Measurements from ENCODE around the gene EXOC6B.

EXOC6B gene

DNA sequence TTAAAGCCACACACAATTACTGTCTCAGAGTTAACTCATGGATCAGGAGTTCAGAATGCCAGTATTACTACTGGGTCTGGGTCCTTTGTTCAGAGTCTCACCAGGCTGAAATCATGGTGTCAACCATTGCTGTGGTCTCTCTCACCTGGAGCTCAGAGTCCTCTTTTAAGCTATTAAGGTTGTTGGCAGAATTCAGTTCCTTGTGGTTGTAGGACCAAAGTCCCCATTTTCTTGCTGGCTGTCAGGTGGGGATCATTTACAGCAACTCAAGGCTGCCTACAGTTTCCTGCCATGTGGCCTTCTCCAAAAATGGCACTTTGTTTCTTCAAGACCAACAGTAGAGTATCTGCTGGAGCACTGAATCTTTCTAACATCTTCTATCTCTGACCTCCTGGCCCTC, 113.5 kb downstream of the EXOC6B start:
- Mint-ChIP-seq H3K4me3 (no peak overlapping the region), H3K27me3 (no peaks in the 10 kb centered on the region)

GRCh38 chr2:72710418-72711152, 115.2 kb downstream of the EXOC6B start:
- Mint-ChIP-seq H3K4me3 (no peak overlapping the region), H3K4me1 (ENCODE audit: low read depth) (no peaks in the 10 kb centered on the region), H3K36me3 (ENCODE audit: low read depth) (peaks cover 19% of the 10 kb centered on the region), H3K27me3 (no peaks in the 10 kb centered on the region), H3K27ac (no peak overlapping the region), H3K9me3 (peaks cover 1% of the 10 kb centered on the region)

More for the DNA sequence above, 113.5 kb downstream of the EXOC6B start:
- no peak overlapping the region for H3K27ac Mint-ChIP-seq
- peaks cover 23% of the 10 kb centered on the region for H3K36me3 Mint-ChIP-seq (ENCODE audit: low read depth)
- no peaks in the 10 kb centered on the region for H3K9me3 Mint-ChIP-seq
- no peaks in the 10 kb centered on the region for H3K4me1 Mint-ChIP-seq (ENCODE audit: low read depth)

DNA sequence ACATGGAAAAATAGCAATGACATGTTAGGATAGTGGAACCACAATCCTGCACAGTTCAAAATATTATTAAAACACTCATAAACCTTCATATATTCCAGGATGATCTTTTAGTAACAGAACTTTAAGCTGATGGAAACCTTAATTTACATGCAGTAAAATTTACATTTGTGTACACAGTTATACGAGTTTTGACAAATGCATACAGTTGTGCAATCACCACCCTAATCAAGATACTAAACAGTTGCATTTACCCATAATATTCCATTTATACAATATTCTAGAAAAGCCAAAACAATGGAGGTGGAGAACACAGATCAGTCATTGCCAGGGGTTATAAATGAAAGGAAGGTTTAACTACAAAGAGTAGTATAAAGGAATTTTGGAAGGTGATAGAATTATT, 117.6 kb downstream of the EXOC6B start:
- Mint-ChIP-seq H3K36me3 (ENCODE audit: low read depth) (peaks cover 21% of the 10 kb centered on the region), H3K27ac (no peak overlapping the region), H3K27me3 (no peaks in the 10 kb centered on the region), H3K4me3 (no peak overlapping the region), H3K9me3 (peaks cover 4% of the 10 kb centered on the region), H3K4me1 (ENCODE audit: low read depth) (no peaks in the 10 kb centered on the region)

DNA sequence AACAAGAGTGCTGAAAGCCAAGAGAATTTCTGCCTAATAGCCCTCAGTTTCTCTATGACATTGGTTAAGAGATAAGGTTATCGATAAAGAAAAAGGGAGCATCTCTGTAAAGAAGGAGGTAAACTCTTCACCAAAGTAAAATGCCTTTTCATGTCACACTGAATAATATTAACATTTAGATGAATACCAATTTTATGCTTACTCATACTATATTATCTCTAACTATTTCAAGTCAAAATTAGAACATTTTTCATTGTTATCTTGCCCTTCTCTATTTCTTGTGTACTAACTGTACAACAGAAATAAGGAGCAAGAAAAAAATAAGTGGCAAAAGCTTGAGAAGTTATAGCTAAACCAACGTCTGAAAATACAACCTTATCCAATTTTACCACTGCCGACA, 127.5 kb downstream of the EXOC6B start:
- H3K27ac Mint-ChIP-seq = no peak overlapping the region
- no peaks in the 10 kb centered on the region for H3K36me3 Mint-ChIP-seq (ENCODE audit: low read depth)
- H3K4me3 Mint-ChIP-seq = no peak overlapping the region
- no peaks in the 10 kb centered on the region for H3K4me1 Mint-ChIP-seq (ENCODE audit: low read depth)
- H3K9me3 Mint-ChIP-seq = no peaks in the 10 kb centered on the region
- H3K27me3 Mint-ChIP-seq = no peaks in the 10 kb centered on the region

DNA sequence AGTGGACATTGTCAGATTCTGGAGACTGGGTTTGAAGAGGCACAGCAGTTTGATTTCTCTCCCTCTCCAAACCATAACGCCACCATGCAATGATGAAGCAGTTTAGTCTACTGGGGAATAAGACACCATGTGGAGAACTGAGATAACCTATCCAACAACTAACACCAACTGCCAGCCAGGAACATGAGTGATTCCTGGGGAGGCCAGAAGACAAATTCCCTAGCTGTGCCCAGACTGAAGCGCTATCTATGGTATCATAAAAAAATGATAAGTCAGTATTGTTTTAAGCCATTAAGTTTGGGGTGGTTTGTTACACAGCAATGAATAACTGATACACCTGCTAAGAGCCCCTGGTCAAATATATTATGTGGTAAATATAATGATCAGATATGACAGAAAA, 129.3 kb downstream of the EXOC6B start:
- Mint-ChIP-seq H3K9me3 (no peaks in the 10 kb centered on the region), H3K4me1 (ENCODE audit: low read depth) (no peaks in the 10 kb centered on the region), H3K4me3 (no peak overlapping the region), H3K27ac (no peak overlapping the region), H3K27me3 (no peaks in the 10 kb centered on the region), H3K36me3 (ENCODE audit: low read depth) (no peaks in the 10 kb centered on the region)

GRCh38 chr2:72695676-72696075, 130.2 kb downstream of the EXOC6B start:
- no peak overlapping the region for H3K27ac Mint-ChIP-seq
- H3K4me1 Mint-ChIP-seq (ENCODE audit: low read depth) = no peaks in the 10 kb centered on the region
- no peak overlapping the region for H3K4me3 Mint-ChIP-seq
- H3K9me3 Mint-ChIP-seq = no peaks in the 10 kb centered on the region
- H3K27me3 Mint-ChIP-seq = no peaks in the 10 kb centered on the region
- no peaks in the 10 kb centered on the region for H3K36me3 Mint-ChIP-seq (ENCODE audit: low read depth)

GRCh38 chr2:72694715-72695496, 130.9 kb downstream of the EXOC6B start:
- Mint-ChIP-seq H3K36me3 (ENCODE audit: low read depth) (no peaks in the 10 kb centered on the region), H3K27ac (no peak overlapping the region), H3K4me1 (ENCODE audit: low read depth) (no peaks in the 10 kb centered on the region), H3K9me3 (no peaks in the 10 kb centered on the region), H3K27me3 (no peaks in the 10 kb centered on the region), H3K4me3 (no peak overlapping the region)

- H3K27me3 Mint-ChIP-seq = no peaks in the 10 kb centered on the region
- H3K4me1 Mint-ChIP-seq (ENCODE audit: low read depth) = no peaks in the 10 kb centered on the region
- H3K36me3 Mint-ChIP-seq (ENCODE audit: low read depth) = no peaks in the 10 kb centered on the region
- H3K4me3 Mint-ChIP-seq = no peak overlapping the region
- no peak overlapping the region for H3K27ac Mint-ChIP-seq
- no peaks in the 10 kb centered on the region for H3K9me3 Mint-ChIP-seq
Observed at GRCh38 chr2:72689579-72690195, 136.1 kb downstream of the EXOC6B start.

GRCh38 chr2:72685638-72686213, 140.1 kb downstream of the EXOC6B start:
- Mint-ChIP-seq H3K27me3 (no peaks in the 10 kb centered on the region), H3K9me3 (no peaks in the 10 kb centered on the region), H3K4me1 (ENCODE audit: low read depth) (no peaks in the 10 kb centered on the region)

DNA sequence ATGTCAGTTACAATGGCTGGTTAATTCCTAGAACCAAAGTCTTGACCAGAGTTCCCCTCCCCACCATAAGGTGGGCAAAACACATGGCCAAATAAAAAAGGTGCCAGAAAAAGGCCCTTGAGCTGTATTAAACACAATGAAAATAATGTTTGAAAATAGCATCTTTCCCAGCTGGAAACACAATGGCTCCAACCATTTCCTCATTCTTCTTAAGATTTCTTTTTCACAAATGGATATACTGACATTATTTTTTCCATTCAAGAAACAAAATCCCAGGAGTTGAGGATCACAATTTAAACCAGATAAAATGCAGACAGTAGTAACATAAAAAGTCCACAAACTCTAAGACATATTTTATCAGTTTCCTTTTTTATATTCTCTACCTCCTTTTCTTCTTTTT, 143.8 kb downstream of the EXOC6B start:
- no peak overlapping the region for H3K4me3 Mint-ChIP-seq
- no peaks in the 10 kb centered on the region for H3K27me3 Mint-ChIP-seq
- no peak overlapping the region for H3K27ac Mint-ChIP-seq
- H3K36me3 Mint-ChIP-seq (ENCODE audit: low read depth) = peaks cover 3% of the 10 kb centered on the region
- no peaks in the 10 kb centered on the region for H3K4me1 Mint-ChIP-seq (ENCODE audit: low read depth)
- no peaks in the 10 kb centered on the region for H3K9me3 Mint-ChIP-seq

More at GRCh38 chr2:72685638-72686213, 140.1 kb downstream of the EXOC6B start:
- no peaks in the 10 kb centered on the region for H3K36me3 Mint-ChIP-seq (ENCODE audit: low read depth)
- no peak overlapping the region for H3K27ac Mint-ChIP-seq
- no peak overlapping the region for H3K4me3 Mint-ChIP-seq

GRCh38 chr2:72681016-72681995, 144.5 kb downstream of the EXOC6B start:
- no peaks in the 10 kb centered on the region for H3K4me1 Mint-ChIP-seq (ENCODE audit: low read depth)
- peaks cover 3% of the 10 kb centered on the region for H3K36me3 Mint-ChIP-seq (ENCODE audit: low read depth)
- H3K27me3 Mint-ChIP-seq = no peaks in the 10 kb centered on the region
- H3K27ac Mint-ChIP-seq = no peak overlapping the region
- no peak overlapping the region for H3K4me3 Mint-ChIP-seq
- H3K9me3 Mint-ChIP-seq = no peaks in the 10 kb centered on the region

GRCh38 chr2:72678024-72678423, 147.8 kb downstream of the EXOC6B start:
- Mint-ChIP-seq H3K27ac (no peak overlapping the region), H3K9me3 (no peaks in the 10 kb centered on the region), H3K4me3 (no peak overlapping the region), H3K36me3 (ENCODE audit: low read depth) (peaks cover 3% of the 10 kb centered on the region), H3K4me1 (ENCODE audit: low read depth) (no peaks in the 10 kb centered on the region), H3K27me3 (no peaks in the 10 kb centered on the region)

DNA sequence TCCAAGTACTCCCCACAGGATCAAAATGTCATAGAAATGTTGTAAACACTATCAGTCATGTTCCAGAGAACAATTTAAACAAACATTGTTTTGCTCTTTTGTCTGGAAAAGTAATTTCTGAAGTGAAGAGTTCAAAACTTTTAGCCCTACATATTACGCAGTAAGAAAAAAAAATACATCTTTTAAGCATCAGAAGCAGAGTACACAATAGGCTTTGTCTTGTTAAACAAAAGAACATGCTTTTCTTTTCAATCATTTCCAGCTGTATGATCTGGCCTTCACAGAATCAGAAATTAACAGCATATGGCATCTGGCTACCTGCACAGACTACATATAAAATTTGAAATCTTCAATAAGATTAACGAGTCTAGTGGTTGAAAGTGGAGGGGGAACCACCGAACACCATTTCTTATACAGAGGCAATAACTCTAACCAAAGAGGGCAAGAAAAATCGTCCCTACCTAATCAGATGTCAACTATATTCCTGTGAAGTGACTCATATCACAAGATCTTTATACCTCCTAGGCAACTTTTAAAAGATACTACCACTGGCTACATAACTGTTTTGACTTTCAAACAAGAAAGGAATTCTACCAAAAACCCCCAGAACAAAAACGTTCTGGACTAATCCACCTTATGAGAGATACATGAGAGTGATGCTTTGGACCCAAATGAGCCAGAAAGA, 149.3 kb downstream of the EXOC6B start:
- H3K27ac Mint-ChIP-seq = no peak overlapping the region
- no peaks in the 10 kb centered on the region for H3K9me3 Mint-ChIP-seq
- peaks cover 3% of the 10 kb centered on the region for H3K36me3 Mint-ChIP-seq (ENCODE audit: low read depth)
- no peaks in the 10 kb centered on the region for H3K4me1 Mint-ChIP-seq (ENCODE audit: low read depth)
- no peaks in the 10 kb centered on the region for H3K27me3 Mint-ChIP-seq
- H3K4me3 Mint-ChIP-seq = no peak overlapping the region
